H1 (cell line): ENCODE results near the gene PTPN5. TPM values are rescaled to one million over a fixed set of nuclear protein-coding genes. Genes with fewer than 3 reads are reported as not detected.
A peak's percentile ranks its signal among the peaks of the same experiment; 100 is the strongest.

Source experiments
- CREB1 ChIP-seq: IDR thresholded peaks from 2 replicates; pipeline ENCODE4 v1.6.1; 2012; ENCODE audit warnings: inconsistent platforms
- EGR1 ChIP-seq: IDR thresholded peaks from 2 replicates; pipeline ENCODE4 v1.6.1; 2011; ENCODE audit warnings: low read depth, low read length, borderline replicate concordance
- MAFK ChIP-seq: IDR thresholded peaks from 2 replicates; pipeline ENCODE4 v1.6.1; 2012; ENCODE audit warnings: low read depth, mild to moderate bottlenecking, improper control_type of control experiment, low read length
- polyA plus RNA-seq, 7 experiments: library from polyadenylated mRNA; depleted of rRNA in 3 of 7; stranded (reverse) in 5 of 7; unstranded in 2 of 7; fragments of >200 nt in 5 of 7; fragments of 200-250 nt in 2 of 7; gene quantifications; 1 replicate in 5 of 7; 2 replicates in 1 of 7; 4 replicates in 1 of 7; pipeline versions ENCODE4 v1.2.1 to v1.2.3, GENCODE V29; 2011 to 2013; ENCODE audit warnings: missing spikeins in 2 of 7, mixed read lengths in 2 of 7
- total RNA-seq: library from RNA; stranded (reverse); fragmentation: NEBNext Ultra II Directional; extraction: Animal tissue kit (Norgen Biotek cat#: 25700); gene quantifications from 2 replicates; pipeline ENCODE4 v1.2.1, GENCODE V29; 2021

Gene PTPN5
- total and polyA plus RNA-seq, 2 of the 8 experiments (the other 6 are each of a cell fraction or from before 2014, with no cell fraction given), result 8.4 to 12.9 TPM

- TF ChIP-seq CREB1, result no peak
- TF ChIP-seq EGR1, result 0 out of 2 replicates have a peak, but pooled peaks have one; percentile 30
- TF ChIP-seq MAFK, result no peak
These were observed 21.7 kb downstream of the PTPN5 start (continued) for GRCh38 chr11:18769802-18770456.
